HepG2 (cell line): ENCODE results near the gene HOXA7. TPM values are rescaled to one million over a fixed set of nuclear protein-coding genes. Genes with fewer than 3 reads are reported as not detected.

Experiments used
- BHLHE40 ChIP-seq: IDR thresholded peaks from 2 replicates; pipeline ENCODE4 v1.6.1; 2011; ENCODE audit warnings: low read length, improper control_type of control experiment
- DMAP1 ChIP-seq: IDR thresholded peaks from 2 replicates; pipeline ENCODE4 v1.6.1; 2016
- GATAD1 ChIP-seq: IDR thresholded peaks from 2 replicates; pipeline ENCODE4 v1.6.1; 2016; ENCODE audit warnings: missing genetic modification reagents, missing compliant biosample characterization
- GLI4 ChIP-seq: sonication (generic); formaldehyde crosslinking; IDR thresholded peaks from 2 replicates; pipeline ENCODE4 v1.5.1; 2020; ENCODE audit warnings: missing genetic modification reagents, mild to moderate bottlenecking, moderate library complexity, borderline replicate concordance
- HOXD1 ChIP-seq: sonication (generic); formaldehyde crosslinking; IDR thresholded peaks from 2 replicates; pipeline ENCODE4 v1.5.0; 2020; ENCODE audit warnings: missing genetic modification reagents
- POGZ ChIP-seq: sonication (generic); formaldehyde crosslinking; IDR thresholded peaks from 2 replicates; pipeline ENCODE4 v1.4.0; 2020; ENCODE audit warnings: mild to moderate bottlenecking, missing genetic modification reagents
- RBFOX2 ChIP-seq: fragments of 200-400 bp; formaldehyde crosslinking; IDR thresholded peaks from 2 replicates; pipeline ENCODE4 v1.6.1; 2017; ENCODE audit warnings: low read depth, mild to moderate bottlenecking, low read length
- THAP9 ChIP-seq: sonication (generic); formaldehyde crosslinking; IDR thresholded peaks from 2 replicates; pipeline ENCODE4; 2020; ENCODE audit warnings: missing genetic modification reagents, mild to moderate bottlenecking, borderline replicate concordance
- YY1 ChIP-seq: IDR thresholded peaks from 2 replicates; pipeline ENCODE4 v1.6.1; 2011; ENCODE audit warnings: low read length, low read depth, moderate library complexity, mild to moderate bottlenecking; ENCODE audit not compliant: insufficient read depth, insufficient replicate concordance
- ZGPAT ChIP-seq: IDR thresholded peaks from 2 replicates; pipeline ENCODE4 v1.6.1; 2016; ENCODE audit warnings: mild to moderate bottlenecking
- ZNF142 ChIP-seq: sonication (generic); formaldehyde crosslinking; IDR thresholded peaks from 2 replicates; pipeline ENCODE4 v1.4.0; 2020; ENCODE audit warnings: missing genetic modification reagents
- ZNF235 ChIP-seq: sonication (generic); formaldehyde crosslinking; IDR thresholded peaks from 2 replicates; pipeline ENCODE4 v1.8.1; 2023; ENCODE audit warnings: mild to moderate bottlenecking, missing genetic modification reagents, borderline replicate concordance
- ZNF501 ChIP-seq: sonication (generic); formaldehyde crosslinking; IDR thresholded peaks from 2 replicates; pipeline ENCODE4 v1.5.1; 2020; ENCODE audit warnings: mild to moderate bottlenecking, moderate library complexity, missing genetic modification reagents
- ZNF775 ChIP-seq: sonication (generic); formaldehyde crosslinking; IDR thresholded peaks from 2 replicates; pipeline ENCODE4 v1.4.0; 2020; ENCODE audit warnings: missing genetic modification reagents, mild to moderate bottlenecking, moderate library complexity, borderline replicate concordance
- polyA plus RNA-seq, 8 experiments: library from polyadenylated mRNA; depleted of rRNA in 3 of 8; stranded (reverse) in 7 of 8; unstranded in 1 of 8; fragments of >200 nt; fragmentation: Illumina TruSeq in 4 of 8; extraction: Trizol in 4 of 8; gene quantifications; 2 replicates each; pipeline versions ENCODE4 v1.2.1 to v1.2.3, GENCODE V29; 2011 to 2016; ENCODE audit warnings: low read depth in 4 of 8, missing spikeins in 1 of 8, mixed read lengths in 1 of 8; ENCODE audit not compliant: insufficient read depth in 1 of 8
- total RNA-seq, 5 experiments: library from RNA; depleted of rRNA; stranded (reverse); fragments of >200 nt; fragmentation: Illumina TruSeq; extraction: Trizol; gene quantifications; 2 replicates each; pipeline ENCODE4 v1.2.3, GENCODE V29; 2016; ENCODE audit warnings: low read depth in 1 of 5
- TF ChIP-seq, protein P1 (sequence below): sonication (generic); formaldehyde crosslinking; IDR thresholded peaks from 2 replicates; pipeline ENCODE4 v1.5.1; 2020; ENCODE audit warnings: mild to moderate bottlenecking, missing genetic modification reagents

HOXA7 gene
- total and polyA plus RNA-seq, 2 of the 13 experiments (the other 11 are each of a cell fraction or from before 2014, with no cell fraction given), result 0.05 TPM; not detected in 1

DNA sequence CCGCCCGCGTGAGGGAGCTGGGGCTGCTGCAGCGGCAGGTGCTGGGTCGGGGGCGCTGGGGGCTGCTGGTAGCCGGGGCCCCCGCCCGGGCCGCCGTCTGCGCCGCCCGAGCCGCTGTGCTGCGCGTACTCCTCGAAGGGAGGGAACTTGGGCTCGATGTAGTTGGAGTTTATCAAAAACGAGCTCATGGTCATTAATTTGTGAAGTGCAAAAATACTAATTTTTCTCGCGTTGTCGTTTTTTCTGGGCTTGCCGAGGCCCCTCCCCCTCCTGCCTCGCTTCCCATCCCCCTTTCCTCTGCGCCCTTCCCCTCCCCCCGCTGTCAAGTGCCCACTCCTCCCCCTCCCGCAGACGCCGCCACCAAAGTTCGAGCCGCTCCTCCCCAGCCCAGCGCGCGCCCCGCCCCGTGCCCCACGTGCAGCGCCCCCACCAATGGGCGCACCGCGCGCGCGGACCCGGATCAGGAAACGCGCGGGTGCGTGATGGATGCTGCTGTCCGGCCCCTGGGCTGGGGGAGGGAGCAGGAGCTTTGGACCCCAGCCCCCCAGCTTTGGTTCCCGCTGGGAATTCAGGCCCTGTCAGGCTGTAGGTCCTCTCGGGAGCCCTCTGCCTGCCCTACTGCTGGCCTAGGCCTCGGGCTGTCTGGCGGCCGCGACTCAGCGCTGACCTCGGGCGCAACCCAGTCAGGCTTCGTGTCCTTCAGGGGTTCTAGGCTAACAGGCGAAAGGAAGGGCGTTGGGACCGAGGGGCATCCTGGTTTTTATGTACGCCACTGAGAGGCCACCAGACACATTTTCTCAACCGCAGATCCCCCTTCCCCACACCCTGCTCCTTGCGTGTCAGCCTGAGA is 25.7 kb downstream of the HOXA7 start, which contains the start of gene HOXA4 (continued):
- TF ChIP-seq POGZ (peak; percentile 91), THAP9 (CRISPR knock-in tag) (peak; percentile 80; the same call in 1 of the 2 replicates), HOXD1 (CRISPR knock-in tag) (no peak), ZNF775 (CRISPR knock-in tag) (no peak), GATAD1 (CRISPR knock-in tag) (peak; percentile 66; the same call in 1 of the 2 replicates), BHLHE40 (peak; percentile 73), GLI4 (no peak), ZNF501 (CRISPR knock-in tag) (peak; percentile 72; the same call in 1 of the 2 replicates), ZNF235 (CRISPR knock-in tag) (peak; percentile 32; the same call in 1 of the 2 replicates), ZGPAT (peak; percentile 61; the same call in 1 of the 2 replicates), RBFOX2 (peak; percentile 86), DMAP1 (CRISPR knock-in tag) (peak; percentile 55; the same call in 1 of the 2 replicates), YY1 (peak; percentile 77), ZNF142 (CRISPR knock-in tag) (no peak)
- TF ChIP-seq, protein P1, sequence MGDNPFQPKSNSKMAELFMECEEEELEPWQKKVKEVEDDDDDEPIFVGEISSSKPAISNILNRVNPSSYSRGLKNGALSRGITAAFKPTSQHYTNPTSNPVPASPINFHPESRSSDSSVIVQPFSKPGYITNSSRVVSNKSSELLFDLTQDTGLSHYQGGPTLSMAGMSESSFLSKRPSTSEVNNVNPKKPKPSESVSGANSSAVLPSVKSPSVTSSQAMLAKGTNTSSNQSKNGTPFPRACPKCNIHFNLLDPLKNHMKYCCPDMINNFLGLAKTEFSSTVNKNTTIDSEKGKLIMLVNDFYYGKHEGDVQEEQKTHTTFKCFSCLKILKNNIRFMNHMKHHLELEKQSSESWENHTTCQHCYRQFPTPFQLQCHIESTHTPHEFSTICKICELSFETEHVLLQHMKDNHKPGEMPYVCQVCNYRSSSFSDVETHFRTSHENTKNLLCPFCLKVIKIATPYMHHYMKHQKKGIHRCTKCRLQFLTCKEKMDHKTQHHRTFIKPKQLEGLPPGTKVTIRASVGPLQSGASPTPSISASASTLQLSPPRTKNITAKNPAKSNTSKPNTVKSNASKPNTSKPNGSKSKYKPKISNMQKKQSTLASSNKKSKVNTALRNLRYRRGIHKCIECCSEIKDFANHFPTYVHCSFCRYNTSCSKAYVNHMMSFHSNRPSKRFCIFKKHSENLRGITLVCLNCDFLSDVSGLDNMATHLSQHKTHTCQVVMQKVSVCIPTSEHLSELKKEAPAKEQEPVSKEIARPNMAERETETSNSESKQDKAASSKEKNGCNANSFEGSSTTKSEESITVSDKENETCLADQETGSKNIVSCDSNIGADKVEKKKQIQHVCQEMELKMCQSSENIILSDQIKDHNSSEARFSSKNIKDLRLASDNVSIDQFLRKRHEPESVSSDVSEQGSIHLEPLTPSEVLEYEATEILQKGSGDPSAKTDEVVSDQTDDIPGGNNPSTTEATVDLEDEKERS (CRISPR knock-in tag), result no peak
